Stomach (tissue), 9 donors: ENCODE results near the gene ACSL3. TPM values are rescaled to one million over a fixed set of nuclear protein-coding genes. Genes with fewer than 3 reads are reported as not detected.

Source experiments
- DNase-seq, 2 donors: peaks; one replicate each; pipeline versions ENCODE4 v3.0.0 to v3.0.0-alpha.2; 2013 to 2019
- H3K27ac ChIP-seq, 5 donors: fragments of 200-600 bp in 4 of 5; sonication (generic) in 4 of 5; one replicate each; pipeline ENCODE4 v1.5.1; 2013 to 2019; ENCODE audit warnings: mild to moderate bottlenecking in 1 of 5, moderate library complexity in 1 of 5
- H3K27me3 ChIP-seq, 3 donors: fragments of 200-600 bp; sonication (generic); one replicate each; pipeline ENCODE4 v1.5.1; 2017 to 2019; ENCODE audit warnings: mixed run types in 1 of 3
- H3K36me3 ChIP-seq, 4 donors: fragments of 200-600 bp; sonication (generic); 1 replicate in 3 of 4; 2 replicates in 1 of 4; pipeline ENCODE4 v1.5.1; 2016 to 2019
- H3K4me1 ChIP-seq, 4 donors: fragments of 200-600 bp; sonication (generic); one replicate each; pipeline ENCODE4 v1.5.1; 2016 to 2019
- H3K4me3 ChIP-seq, 4 donors: fragments of 200-600 bp; sonication (generic) in 3 of 4; one replicate each; pipeline ENCODE4 v1.5.1; 2016 to 2019; ENCODE audit warnings: mild to moderate bottlenecking in 1 of 4
- H3K9me3 ChIP-seq, 4 donors: fragments of 200-600 bp; sonication (generic); one replicate each; pipeline ENCODE4 v1.5.1; 2016 to 2019
- CTCF ChIP-seq, 7 experiments: fragments of 450-650 bp in 4 of 7; fragments of 200-600 bp in 3 of 7; sonication (generic) in 3 of 7; IDR thresholded peaks; one replicate each; pipeline ENCODE4 v1.5.1; 2016 to 2019; ENCODE audit warnings: antibody characterized with exemption in 7 of 7, control low read depth in 2 of 7, mild to moderate bottlenecking in 1 of 7
- EP300 ChIP-seq: sonication (generic); formaldehyde crosslinking; IDR thresholded peaks from one replicate; pipeline ENCODE4 v1.6.1; 2017; ENCODE audit warnings: antibody characterized with exemption
- POLR2A ChIP-seq, 4 donors: fragments of 450-650 bp; IDR thresholded peaks; one replicate each; pipeline ENCODE4 v1.6.1; 2016; ENCODE audit warnings: antibody characterized with exemption in 4 of 4, control low read depth in 2 of 4, mild to moderate bottlenecking in 1 of 4, moderate library complexity in 1 of 4
- POLR2AphosphoS5 ChIP-seq, 3 donors: sonication (generic); formaldehyde crosslinking; IDR thresholded peaks; one replicate each; pipeline ENCODE4 v1.6.1; 2016; ENCODE audit warnings: antibody characterized with exemption in 3 of 3
- WGBS, 5 donors: extraction: QIAGEN DNeasy Blood & Tissue Kit in 3 of 5; methylation state at CpG; one replicate each; pipeline versions ENCODE4 v1.1.5 to v1.1.7; 2013 to 2018; 5-methylcytosine and 5-hydroxymethylcytosine counted together
- intact Hi-C: fragments of 100-400 bp; cut with DNase I; formaldehyde crosslinking; loops from one replicate; pipeline ENCODE4 v1.15.1; 2023; ENCODE audit warnings: low total_unique reads
- polyA plus RNA-seq, 3 donors: library from polyadenylated mRNA; stranded (reverse); fragments of 200-250 nt; gene quantifications; one replicate each; pipeline ENCODE4 v1.2.3, GENCODE V29; 2013
- total RNA-seq, 5 donors: library from RNA; depleted of rRNA; stranded (reverse); fragments of >200 nt; gene quantifications; one replicate each; pipeline versions ENCODE4 v1.1.0 to v1.2.3, GENCODE V29; 2014 to 2016
- donor health status: healthy with polysubstance abuse.
- donor health status: Bipolar disorder and iron deficiency.
- donor health status: healthy.

ACSL3 gene
- total and polyA plus RNA-seq, 8 donors: 10.5 to 234 (median 52.9) TPM

GRCh38 chr2:222920657-222921186 lies 59.9 kb downstream of the ACSL3 start:
- 70 to 86% (median 83%) methylated on average over 5 of the region's 5 CpGs for WGBS, 5 donors
- no peaks in the 10 kb centered on the region for H3K9me3 ChIP-seq
- peaks cover 20 to 66% (median 36%) of the 10 kb centered on the region in 4 donors for H3K4me1 ChIP-seq
- intact Hi-C loops: no loop called here
- peaks cover 35 to 86% (median 81%) of the 10 kb centered on the region in 4 donors for H3K36me3 ChIP-seq
- no peak overlapping the region for H3K4me3 ChIP-seq
- no peaks in the 10 kb centered on the region for H3K27me3 ChIP-seq
- TF ChIP-seq CTCF (IDR thresholded peaks at IDR 0.05) (no peak), POLR2A (IDR thresholded peaks at IDR 0.05) (no peak), EP300 (no peak), POLR2AphosphoS5 (IDR thresholded peaks at IDR 0.05) (no peak)
- peak overlapping the region in 1 of 5 donors; percentile 5 for H3K27ac ChIP-seq
- DNase-seq: no peak

- Histone ChIP-seq H3K4me1 (peaks cover 5 to 51% (median 21%) of the 10 kb centered on the region in 4 donors), H3K27ac (no peak overlapping the region), H3K4me3 (no peak overlapping the region), H3K9me3 (no peaks in the 10 kb centered on the region), H3K36me3 (peaks cover 35 to 92% (median 78%) of the 10 kb centered on the region in 4 donors), H3K27me3 (no peaks in the 10 kb centered on the region)
- WGBS, 5 donors: 80 to 92% (median 90%) methylated on average over 8 of the region's 8 CpGs
- intact Hi-C loops: no loop called here
- TF ChIP-seq CTCF (IDR thresholded peaks at IDR 0.05): no peak
- no peak for TF ChIP-seq POLR2A (IDR thresholded peaks at IDR 0.05)
- no peak for TF ChIP-seq POLR2AphosphoS5 (IDR thresholded peaks at IDR 0.05)
- TF ChIP-seq EP300: no peak
- DNase-seq: no peak
Observed at GRCh38 chr2:222922019-222922800, 61.4 kb downstream of the ACSL3 start.

GRCh38 chr2:222926915-222927314 lies 66.1 kb downstream of the ACSL3 start:
- 86 to 93% (median 89%) methylated on average over 9 of the region's 9 CpGs for WGBS, 5 donors
- no peaks in the 10 kb centered on the region for H3K9me3 ChIP-seq
- no peaks in the 10 kb centered on the region for H3K27me3 ChIP-seq
- DNase-seq: no peak
- H3K27ac ChIP-seq: no peak overlapping the region
- H3K4me1 ChIP-seq: peaks cover 0 to 17% (median 8%) of the 10 kb centered on the region in 4 donors
- no peak overlapping the region for H3K4me3 ChIP-seq
- H3K36me3 ChIP-seq: peaks cover 35 to 97% (median 74%) of the 10 kb centered on the region in 4 donors
- TF ChIP-seq CTCF (IDR thresholded peaks at IDR 0.05) (no peak), POLR2A (IDR thresholded peaks at IDR 0.05) (no peak), POLR2AphosphoS5 (IDR thresholded peaks at IDR 0.05) (no peak), EP300 (no peak)
- intact Hi-C loops: no loop called here

- Histone ChIP-seq H3K4me1 (peaks cover 0 to 16% (median 7%) of the 10 kb centered on the region in 4 donors), H3K4me3 (no peak overlapping the region), H3K9me3 (no peaks in the 10 kb centered on the region), H3K36me3 (peaks cover 36 to 95% (median 72%) of the 10 kb centered on the region in 4 donors), H3K27me3 (no peaks in the 10 kb centered on the region), H3K27ac (no peak overlapping the region)
- no peak for DNase-seq
- intact Hi-C loops: no loop called here
- no peak for TF ChIP-seq EP300
- TF ChIP-seq POLR2AphosphoS5 (IDR thresholded peaks at IDR 0.05): no peak
- no peak for TF ChIP-seq CTCF (IDR thresholded peaks at IDR 0.05)
- TF ChIP-seq POLR2A (IDR thresholded peaks at IDR 0.05): no peak
- WGBS, 5 donors: 77 to 84% (median 81%) methylated on average over 5 of the region's 5 CpGs
Observed at GRCh38 chr2:222927600-222927999, 66.8 kb downstream of the ACSL3 start.
